Endothelial cell of hepatic sinusoid (primary cell): Measurements from ENCODE around the gene ZNF81.
"Not testable (repeated sequence)": the region's sequence is repeated elsewhere in the genome, so short reads cannot be mapped to it uniquely, and the experiment has no call there.

Experiments
- in situ Hi-C: cut with HindIII; loops from 2 replicates; pipeline ENCODE4 v1.10.0; 2017; ENCODE audit warnings: low sequenced_read_pairs

The ZNF81 gene

DNA sequence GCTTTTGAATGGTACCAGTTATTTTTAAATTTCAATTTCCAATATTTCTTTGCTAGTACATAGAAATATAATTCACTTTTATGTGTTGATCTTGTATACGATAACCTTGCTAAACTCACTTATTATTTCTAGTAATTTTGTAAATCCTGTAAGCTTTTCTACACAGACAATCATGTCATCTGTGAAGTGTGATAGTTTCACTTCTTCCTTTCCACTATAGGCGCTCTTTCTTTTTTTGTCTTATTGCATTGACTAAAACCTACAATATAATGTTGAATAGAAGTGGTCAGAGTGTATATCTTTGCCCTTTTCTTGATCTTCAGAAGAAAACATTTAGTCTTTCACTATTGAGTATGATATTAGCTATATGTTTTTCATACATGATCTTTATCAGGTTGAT is 90.5 kb downstream of the ZNF81 start:
- in situ Hi-C loops, result loop anchor here (10.0 kb wide), 1 partner anchor 48 kb away; no protein-coding TSS in a partner anchor

DNA sequence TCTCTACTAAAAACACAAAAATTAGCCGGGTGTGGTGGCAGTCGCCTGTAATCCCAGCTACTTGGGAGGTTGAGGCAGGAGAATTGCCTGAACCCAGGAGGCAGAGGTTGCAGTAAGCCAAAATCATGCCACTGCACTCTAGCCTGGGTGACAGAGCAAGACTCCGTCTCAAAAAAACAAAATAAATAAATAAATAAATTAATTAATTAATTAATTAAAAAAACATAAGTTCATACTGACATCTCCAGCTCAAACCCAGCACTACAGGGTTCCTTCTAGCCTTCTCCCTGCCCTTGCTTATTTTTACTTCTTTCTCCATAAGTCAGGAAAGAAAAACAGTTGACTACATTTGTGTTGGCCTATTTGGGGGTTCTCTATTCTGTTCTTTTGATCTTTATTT is 95.3 kb downstream of the ZNF81 start:
- in situ Hi-C loops, result not testable (repeated sequence)

DNA sequence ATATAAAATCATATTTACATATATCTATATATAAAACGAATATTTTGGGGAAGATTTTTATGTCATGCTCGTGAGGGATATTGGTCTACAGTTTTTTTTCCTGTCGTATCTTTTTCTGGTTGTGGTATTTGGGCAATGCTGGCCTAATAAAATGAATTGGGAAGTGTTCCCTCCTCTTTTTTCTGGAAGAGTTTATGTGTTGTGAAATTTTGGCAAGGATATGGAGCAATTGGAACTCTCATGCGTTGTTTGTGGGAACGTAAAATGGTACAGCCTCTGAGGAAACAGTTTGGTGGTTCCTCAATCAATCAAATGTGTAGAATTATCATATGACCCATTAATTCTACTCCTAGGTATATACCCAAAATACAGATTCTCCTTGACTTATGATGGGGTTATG is 97.2 kb downstream of the ZNF81 start:
- in situ Hi-C loops, result no loop called here

DNA sequence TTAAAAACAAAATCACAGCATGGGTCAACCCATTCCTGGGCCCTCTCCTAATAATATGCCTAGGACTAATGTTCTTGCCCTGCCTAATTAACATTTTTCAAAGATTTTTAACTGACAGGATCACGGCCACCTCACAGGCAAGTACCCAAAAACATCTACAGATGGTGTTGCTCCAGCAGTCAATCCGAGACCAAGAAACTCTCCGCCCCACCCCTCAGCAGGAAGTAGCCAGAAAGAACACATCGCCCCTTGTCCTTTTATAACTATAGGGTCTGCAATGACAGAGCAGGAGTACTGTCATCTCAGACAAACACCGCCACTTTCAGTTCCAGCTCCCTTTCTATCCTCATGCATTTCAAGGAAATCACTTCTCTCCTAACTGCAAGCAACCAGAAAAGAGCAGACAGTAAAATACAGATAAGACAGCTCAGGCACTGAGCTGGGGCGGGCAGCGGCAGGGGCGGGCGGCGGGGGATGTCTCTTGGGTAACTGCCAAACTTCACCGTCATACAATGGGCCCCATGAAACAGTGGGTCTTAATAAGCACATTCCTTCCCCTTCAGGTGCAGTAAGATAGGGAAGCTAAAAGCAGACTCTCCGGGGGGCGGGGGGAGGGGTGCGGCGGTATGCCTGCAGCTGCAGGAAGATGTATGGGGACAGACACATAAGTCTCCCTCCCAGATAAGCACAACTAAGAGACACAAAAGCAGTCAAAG is 99.7 kb downstream of the ZNF81 start:
- in situ Hi-C loops, result no loop called here

DNA sequence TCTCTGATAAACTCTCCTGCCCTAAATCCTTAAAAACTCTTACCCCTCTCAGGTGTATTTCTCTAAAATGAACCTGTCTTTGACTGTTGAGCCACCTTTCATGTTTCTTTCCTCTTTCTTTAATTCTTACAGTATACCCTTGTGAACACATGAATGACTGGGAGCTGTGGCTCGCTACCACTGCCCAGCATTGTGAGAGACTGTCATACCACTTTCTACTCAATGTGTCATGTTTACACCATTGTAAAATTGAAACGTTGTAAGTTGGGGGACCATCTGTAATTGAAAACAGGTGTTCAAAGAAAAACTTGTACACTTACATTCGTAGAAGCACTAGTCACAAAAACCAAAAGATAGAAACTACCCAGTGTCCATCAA is 100.2 kb downstream of the ZNF81 start:
- in situ Hi-C loops, result no loop called here

DNA sequence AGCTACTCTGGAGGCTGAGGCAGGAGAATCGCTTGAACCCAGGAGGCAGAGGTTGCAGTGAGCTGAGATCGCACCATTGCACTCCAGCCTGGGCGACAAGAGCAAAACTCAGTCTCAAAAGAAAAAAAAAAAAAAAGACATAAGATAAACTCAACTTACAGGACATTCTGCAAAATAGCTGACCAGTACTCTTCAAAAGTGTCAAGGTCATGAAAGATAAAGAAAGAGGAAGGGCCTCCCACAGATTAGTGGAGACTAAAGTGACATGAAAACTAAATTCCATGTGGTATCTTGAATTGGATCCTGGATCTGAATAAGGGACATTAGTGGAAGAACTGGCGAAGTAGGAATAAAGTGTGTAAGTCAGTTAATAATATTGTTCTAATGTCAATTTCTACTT is 103.7 kb downstream of the ZNF81 start:
- in situ Hi-C loops, result no loop called here

DNA sequence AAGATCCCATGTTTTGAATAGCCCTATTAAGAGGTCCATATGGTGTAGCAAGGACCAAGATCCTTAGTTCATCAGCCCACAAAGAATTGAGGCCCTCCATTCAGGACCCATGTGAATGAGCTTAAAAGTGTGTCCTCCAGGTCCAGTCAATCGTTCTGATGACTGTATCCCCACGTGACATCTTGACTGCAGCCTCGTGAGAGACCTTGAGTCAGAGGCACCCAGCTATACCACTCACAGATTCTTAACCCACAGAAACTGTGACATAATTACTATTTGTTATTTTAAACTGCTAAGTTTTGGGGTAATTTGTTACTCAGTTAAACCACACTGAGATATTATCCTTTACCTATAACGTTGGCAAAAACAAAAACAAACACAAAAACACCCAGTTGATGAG is 104.7 kb downstream of the ZNF81 start:
- in situ Hi-C loops, result no loop called here

DNA sequence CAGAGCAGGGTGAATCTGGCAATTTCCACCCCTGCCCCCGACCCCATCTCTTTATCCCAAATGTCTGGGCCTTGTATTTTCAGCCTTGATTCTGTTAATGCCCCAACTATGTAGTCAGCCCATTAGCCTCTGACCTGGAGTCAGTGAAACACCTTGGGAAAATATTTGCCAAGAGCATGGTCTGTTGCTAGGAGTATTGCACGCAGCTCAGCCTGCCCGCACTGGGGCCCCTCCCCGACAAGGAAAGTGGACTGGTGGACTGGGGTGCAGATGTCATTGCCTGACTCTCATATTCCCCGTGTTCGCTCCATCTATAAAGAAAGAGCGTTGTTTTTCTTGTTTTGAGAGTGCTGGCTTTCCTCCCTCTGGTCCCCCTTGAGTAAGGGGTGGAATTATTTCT is 118.6 kb downstream of the ZNF81 start:
- in situ Hi-C loops, result not testable (repeated sequence)

DNA sequence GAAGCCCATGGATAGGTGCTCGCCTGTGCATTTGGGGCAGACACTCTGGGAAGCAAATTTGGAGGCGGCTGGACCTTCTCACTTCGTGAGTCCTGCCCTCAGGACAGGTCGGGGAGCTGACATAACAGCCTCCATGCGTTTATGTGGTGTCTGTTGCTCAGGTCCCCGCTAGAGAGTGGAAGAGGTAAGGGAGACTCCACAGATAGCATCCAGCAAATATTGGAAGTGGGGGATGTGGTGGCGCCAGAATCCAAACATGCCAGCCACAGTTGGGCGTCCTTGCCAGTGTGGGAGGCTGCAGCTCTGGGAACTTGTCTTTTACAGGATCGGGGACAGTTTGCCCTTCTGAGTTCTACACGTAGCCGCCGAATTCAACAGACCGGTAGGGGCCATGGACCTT is 119.3 kb downstream of the ZNF81 start:
- in situ Hi-C loops, result no loop called here

DNA sequence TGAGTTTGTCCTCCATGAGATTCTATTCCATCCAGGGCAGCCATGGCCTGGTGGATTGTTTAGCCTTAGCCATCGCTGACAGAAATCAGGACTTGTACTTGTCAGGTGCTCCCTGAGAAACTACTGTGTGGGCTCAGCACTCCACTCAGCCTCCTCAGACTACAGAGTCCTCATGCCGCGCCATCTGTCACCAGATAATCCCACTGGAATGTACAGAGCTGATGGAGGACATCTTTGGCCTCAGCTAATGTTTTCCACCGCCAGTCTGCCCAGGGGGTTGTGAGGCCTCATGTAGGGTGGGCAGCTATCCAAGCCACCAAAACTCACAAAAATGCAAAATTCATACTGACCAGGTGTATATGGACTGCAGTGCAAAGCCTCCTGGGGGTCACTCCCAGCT is 121.5 kb downstream of the ZNF81 start:
- in situ Hi-C loops, result not testable (repeated sequence)

DNA sequence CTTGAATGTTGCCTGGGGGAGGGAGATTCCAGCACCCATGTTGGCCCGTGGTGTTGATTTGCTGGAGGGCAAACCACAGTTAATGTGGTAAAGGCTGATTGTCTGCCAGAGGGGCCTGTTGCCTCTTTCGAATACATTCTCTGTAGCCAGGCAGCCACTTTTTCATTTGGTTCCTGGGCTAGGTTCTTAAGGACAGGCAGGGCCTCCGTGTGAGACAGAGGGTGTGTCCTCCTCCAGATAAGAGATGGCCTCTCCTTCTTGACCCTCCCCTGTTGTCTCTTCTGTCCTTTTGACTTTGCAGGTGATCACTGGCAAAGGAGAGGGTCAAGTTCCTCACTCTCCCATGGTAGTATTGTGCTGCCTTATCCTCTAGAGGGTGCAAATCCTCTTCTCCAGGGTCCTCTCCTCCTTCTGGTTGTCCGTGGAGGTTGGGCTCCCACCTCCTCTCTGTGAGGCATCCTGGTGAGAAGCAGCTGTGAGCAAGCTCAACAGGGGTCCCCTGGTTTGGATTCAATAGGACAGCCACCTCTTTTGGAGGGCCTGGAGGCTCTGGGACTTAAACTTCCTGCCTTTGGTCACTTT is 122.2 kb downstream of the ZNF81 start:
- in situ Hi-C loops, result no loop called here

DNA sequence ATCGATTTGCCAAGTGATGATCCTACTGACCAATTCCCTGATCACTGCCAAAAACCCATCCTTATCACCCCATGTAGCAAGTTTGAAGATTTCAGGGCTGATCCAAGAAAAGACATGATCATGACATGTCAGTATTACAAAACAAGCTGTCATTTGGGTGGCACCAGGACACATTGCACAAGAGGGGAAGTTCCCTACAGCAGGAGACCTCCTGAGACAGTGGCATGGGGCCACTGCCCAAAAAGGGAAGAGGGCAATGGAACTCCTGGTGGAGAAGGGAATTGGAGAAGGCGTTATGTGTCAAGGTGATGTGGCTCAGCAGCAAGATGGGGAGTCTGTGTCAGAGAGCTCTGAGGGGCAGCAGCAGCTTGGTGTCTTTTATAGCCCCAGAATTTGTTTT is 123.7 kb downstream of the ZNF81 start:
- in situ Hi-C loops, result no loop called here

DNA sequence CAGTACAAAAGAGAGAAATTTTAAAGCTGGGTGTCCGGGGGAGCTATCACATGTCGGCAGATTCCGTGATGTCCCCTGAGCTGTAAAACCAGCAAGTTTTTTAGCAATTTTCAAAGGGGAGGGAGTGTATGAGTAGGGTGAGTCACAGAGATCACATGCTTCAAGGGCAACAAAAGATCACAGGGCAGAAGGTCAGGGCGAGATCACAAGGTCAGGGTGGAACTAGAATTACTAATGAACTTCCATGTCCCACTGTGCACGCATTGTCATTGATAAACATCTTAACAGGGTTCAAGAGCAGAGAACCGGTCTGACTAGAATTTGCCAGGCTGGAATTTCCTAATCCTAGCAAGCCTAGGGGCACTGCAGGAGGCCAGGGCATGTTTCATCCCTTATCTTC is 125.1 kb downstream of the ZNF81 start:
- in situ Hi-C loops, result not testable (repeated sequence)

DNA sequence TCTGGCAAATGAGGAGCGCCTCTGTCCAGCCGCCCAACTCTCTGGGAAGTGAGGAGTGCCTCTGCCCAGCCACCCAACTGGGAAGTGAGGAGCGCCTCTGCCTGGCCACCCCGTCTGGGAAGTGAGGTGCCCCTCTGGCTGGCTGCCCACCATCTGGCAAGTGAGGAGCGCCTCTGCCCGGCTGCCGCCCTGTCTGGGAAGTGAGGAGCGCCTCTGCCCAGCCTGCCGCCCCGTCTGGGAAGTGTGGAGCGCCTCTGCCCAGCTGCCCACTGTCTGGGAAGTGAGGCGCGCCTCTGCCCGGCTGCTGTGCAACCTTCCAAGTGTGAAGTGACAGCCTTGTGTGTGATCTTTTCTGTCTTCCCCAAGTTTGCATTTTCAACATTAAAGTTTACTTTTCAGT is 128.8 kb downstream of the ZNF81 start:
- in situ Hi-C loops, result not testable (repeated sequence)
